Ishikawa (cell line): Measurements from ENCODE around the gene COL15A1.

Source experiments
- CEBPB ChIP-seq: IDR thresholded peaks from 2 replicates; pipeline ENCODE4 v1.6.1; 2012
- REST ChIP-seq: IDR thresholded peaks from 2 replicates; pipeline ENCODE4 v1.6.1; 2012; ENCODE audit warnings: low read depth, mild to moderate bottlenecking
- YY1 ChIP-seq: IDR thresholded peaks from 2 replicates; pipeline ENCODE4 v1.6.1; 2012; ENCODE audit warnings: low read depth
- ZBTB7A ChIP-seq: IDR thresholded peaks from 2 replicates; pipeline ENCODE4 v1.6.1; 2012; ENCODE audit warnings: low read depth

- no peak for TF ChIP-seq CEBPB
- TF ChIP-seq ZBTB7A = no peak
- TF ChIP-seq YY1 = no peak
- TF ChIP-seq REST = no peak
These were observed 109.4 kb downstream of the COL15A1 start for GRCh38 chr9:99052815-99053715.
